GM18507 (cell line): ENCODE measurements around the gene MOV10L1.

ENCODE experiments used
- DNase-seq: peaks from one replicate; pipeline ENCODE4 v3.0.0; 2011; ENCODE audit warnings: low read depth; ENCODE audit not compliant: insufficient read length; ENCODE audit errors: extremely low spot score
- FAIRE-seq: peaks from 2 replicates; lab custom pipeline; 2011; peaks lifted over from hg19 to GRCh38; lab: Jason Lieb, UNC

Gene MOV10L1

GRCh38 chr22:50091092-50091768 is 1.4 kb downstream of the MOV10L1 start:
- DNase-seq = no peak
- FAIRE-seq = no peak

- FAIRE-seq (no peak), DNase-seq (no peak)
Measured at GRCh38 chr22:50092342-50092741, 2.5 kb downstream of the MOV10L1 start.

- DNase-seq = no peak
- no peak for FAIRE-seq
Measured at GRCh38 chr22:50098052-50098451, 8.2 kb downstream of the MOV10L1 start.

- FAIRE-seq (no peak), DNase-seq (no peak)
Measured at GRCh38 chr22:50101870-50102565, 12.2 kb downstream of the MOV10L1 start.

- DNase-seq (no peak), FAIRE-seq (no peak)
Measured at GRCh38 chr22:50102946-50103345, 13.1 kb downstream of the MOV10L1 start.

GRCh38 chr22:50104141-50104544 is 14.3 kb downstream of the MOV10L1 start:
- DNase-seq (no peak), FAIRE-seq (no peak)

GRCh38 chr22:50105208-50106100 is 15.6 kb downstream of the MOV10L1 start:
- FAIRE-seq = peak; percentile 79

GRCh38 chr22:50107529-50107928 is 17.7 kb downstream of the MOV10L1 start:
- DNase-seq = no peak
- FAIRE-seq = no peak

More at GRCh38 chr22:50105208-50106100, 15.6 kb downstream of the MOV10L1 start:
- no peak for DNase-seq

GRCh38 chr22:50111056-50111455 is 21.2 kb downstream of the MOV10L1 start:
- DNase-seq (no peak), FAIRE-seq (no peak)

GRCh38 chr22:50112151-50113118 is 22.6 kb downstream of the MOV10L1 start:
- DNase-seq = no peak
- no peak for FAIRE-seq

GRCh38 chr22:50114221-50115021 is 24.6 kb downstream of the MOV10L1 start:
- FAIRE-seq (no peak), DNase-seq (no peak)

- DNase-seq = no peak
- no peak for FAIRE-seq
Measured at GRCh38 chr22:50115693-50116092, 25.9 kb downstream of the MOV10L1 start.

- FAIRE-seq (no peak), DNase-seq (no peak)
Measured at GRCh38 chr22:50117168-50117762, 27.5 kb downstream of the MOV10L1 start.

- DNase-seq = no peak
- FAIRE-seq = no peak
Measured at GRCh38 chr22:50118129-50118528, 28.3 kb downstream of the MOV10L1 start.

- no peak for DNase-seq
- no peak for FAIRE-seq
Measured at GRCh38 chr22:50118557-50119168, 28.9 kb downstream of the MOV10L1 start.

- FAIRE-seq (no peak), DNase-seq (no peak)
Measured at GRCh38 chr22:50119169-50119767, 29.5 kb downstream of the MOV10L1 start.

GRCh38 chr22:50119768-50120251 is 30.0 kb downstream of the MOV10L1 start:
- no peak for FAIRE-seq
- no peak for DNase-seq
